Activated B cell treated with CpG ODN at 0.5 μM for 24 hours (primary cell): Measurements from ENCODE around the gene SSBP2. TPM values are rescaled to one million over a fixed set of nuclear protein-coding genes. Genes with fewer than 3 reads are reported as not detected.

Source experiments
- ATAC-seq: fragments of 200-7000 bp; cut with Tn5 transposase; one replicate; pipeline ENCODE4 v1.10.0; 2021; ENCODE audit warnings: low read depth, mild to moderate bottlenecking, moderate library complexity
- CTCF ChIA-PET: fragments of 350-600 bp; sonication (Branson Sonifier 250); formaldehyde crosslinking; loops from one replicate; lab custom pipeline; 2021; ENCODE audit warnings: antibody characterized with exemption; lab: Charles Lee
- POLR2A ChIA-PET: fragments of 350-600 bp; sonication (Branson Sonifier 250); formaldehyde crosslinking; loops from one replicate; lab custom pipeline; 2021; ENCODE audit warnings: antibody characterized with exemption; lab: Charles Lee
- DNase-seq: peaks from one replicate; pipeline ENCODE4 v3.0.0; 2022
- H3K27ac Mint-ChIP-seq: one replicate; pipeline ENCODE4 v1.8.0; 2020; ENCODE audit warnings: mixed read lengths
- H3K27me3 Mint-ChIP-seq: one replicate; pipeline ENCODE4 v1.8.0; 2021; ENCODE audit warnings: mixed read lengths
- H3K36me3 Mint-ChIP-seq: one replicate; pipeline ENCODE4 v1.8.0; 2021; ENCODE audit warnings: low read depth, mixed read lengths
- H3K4me1 Mint-ChIP-seq: one replicate; pipeline ENCODE4 v1.8.0; 2021; ENCODE audit warnings: mixed read lengths
- H3K4me3 Mint-ChIP-seq: one replicate; pipeline ENCODE4 v1.8.0; 2020; ENCODE audit warnings: mild to moderate bottlenecking, mixed read lengths
- H3K9me3 Mint-ChIP-seq: one replicate; pipeline ENCODE4 v1.8.0; 2020; ENCODE audit warnings: mixed read lengths
- CTCF ChIP-seq: fragments of 200-600 bp; IDR thresholded peaks from one replicate; pipeline ENCODE4 v1.8.0; 2022; ENCODE audit warnings: antibody characterized with exemption, mild to moderate bottlenecking
- intact Hi-C: fragments of 100-400 bp; cut with micrococcal nuclease; formaldehyde crosslinking; loops from one replicate; pipeline ENCODE4 v1.15.1; 2024
- total RNA-seq: library from RNA; stranded (reverse); gene quantifications from 2 replicates; pipeline ENCODE4 v1.2.3, GENCODE V29; 2022

SSBP2 gene
- total RNA-seq, 1 donor from 2014 or later: 26.2 TPM

- peaks cover 33% of the 10 kb centered on the region for H3K4me1 Mint-ChIP-seq
- POLR2A ChIA-PET: no interaction called here
- intact Hi-C loops: no loop called here
- no peaks in the 10 kb centered on the region for H3K27me3 Mint-ChIP-seq
- no peak for ATAC-seq
- no peak overlapping the region for H3K27ac Mint-ChIP-seq
- no peak overlapping the region for H3K4me3 Mint-ChIP-seq
- no peak for DNase-seq
- H3K9me3 Mint-ChIP-seq: peaks cover 39% of the 10 kb centered on the region
- H3K36me3 Mint-ChIP-seq: peaks cover 51% of the 10 kb centered on the region
- no peak for TF ChIP-seq CTCF
- CTCF ChIA-PET: no interaction called here
Measured at GRCh38 chr5:81688215-81688614, 62.7 kb downstream of the SSBP2 start.

GRCh38 chr5:81687292-81687691, 63.6 kb downstream of the SSBP2 start:
- CTCF ChIA-PET: no interaction called here
- peaks cover 31% of the 10 kb centered on the region for H3K4me1 Mint-ChIP-seq
- intact Hi-C loops: no loop called here
- no peak for ATAC-seq
- H3K36me3 Mint-ChIP-seq: peaks cover 52% of the 10 kb centered on the region
- no peak for TF ChIP-seq CTCF
- H3K4me3 Mint-ChIP-seq: no peak overlapping the region
- no peak for DNase-seq
- no peaks in the 10 kb centered on the region for H3K27me3 Mint-ChIP-seq
- H3K27ac Mint-ChIP-seq: no peak overlapping the region
- POLR2A ChIA-PET: interaction anchor here (0.5 kb wide), 1 partner anchor 115 kb away, joined by 3 read pairs; no protein-coding TSS in a partner anchor
- peaks cover 40% of the 10 kb centered on the region for H3K9me3 Mint-ChIP-seq

GRCh38 chr5:81685471-81685870, 65.4 kb downstream of the SSBP2 start:
- ATAC-seq (no peak), DNase-seq (no peak)
- intact Hi-C loops: no loop called here
- TF ChIP-seq CTCF: no peak
- POLR2A ChIA-PET: no interaction called here
- H3K4me3 Mint-ChIP-seq: no peak overlapping the region
- H3K27ac Mint-ChIP-seq: no peak overlapping the region
- CTCF ChIA-PET: no interaction called here
- peaks cover 31% of the 10 kb centered on the region for H3K9me3 Mint-ChIP-seq
- peaks cover 33% of the 10 kb centered on the region for H3K4me1 Mint-ChIP-seq
- no peaks in the 10 kb centered on the region for H3K27me3 Mint-ChIP-seq
- H3K36me3 Mint-ChIP-seq: peaks cover 47% of the 10 kb centered on the region

GRCh38 chr5:81679885-81680284, 71.0 kb downstream of the SSBP2 start:
- ATAC-seq: no peak
- DNase-seq: no peak
- H3K27me3 Mint-ChIP-seq: no peaks in the 10 kb centered on the region
- H3K4me1 Mint-ChIP-seq: peaks cover 25% of the 10 kb centered on the region
- ChIA-PET POLR2A (no interaction called here), CTCF (no interaction called here)
- intact Hi-C loops: no loop called here
- H3K9me3 Mint-ChIP-seq: peaks cover 21% of the 10 kb centered on the region
- no peak overlapping the region for H3K27ac Mint-ChIP-seq
- H3K36me3 Mint-ChIP-seq: peaks cover 34% of the 10 kb centered on the region
- H3K4me3 Mint-ChIP-seq: no peak overlapping the region
- no peak for TF ChIP-seq CTCF

GRCh38 chr5:81675420-81675819, 75.5 kb downstream of the SSBP2 start:
- peaks cover 17% of the 10 kb centered on the region for H3K4me1 Mint-ChIP-seq
- no peaks in the 10 kb centered on the region for H3K27me3 Mint-ChIP-seq
- no peak for ATAC-seq
- intact Hi-C loops: no loop called here
- DNase-seq: no peak
- POLR2A ChIA-PET: no interaction called here
- no peak overlapping the region for H3K4me3 Mint-ChIP-seq
- CTCF ChIA-PET: no interaction called here
- H3K36me3 Mint-ChIP-seq: peaks cover 6% of the 10 kb centered on the region
- no peak overlapping the region for H3K27ac Mint-ChIP-seq
- H3K9me3 Mint-ChIP-seq: peaks cover 3% of the 10 kb centered on the region
- no peak for TF ChIP-seq CTCF
